SK-N-SH (cell line): Measurements from ENCODE around the gene IL3.

Source experiments
- CHD2 ChIP-seq: fragments of 150-350 bp; IDR thresholded peaks from 2 replicates; pipeline ENCODE4 v1.6.1; 2018; ENCODE audit warnings: low read length; ENCODE audit not compliant: partially characterized antibody
- CTCF ChIP-seq: fragments of 200-600 bp; sonication (generic); IDR thresholded peaks from 2 replicates; pipeline ENCODE4 v1.6.1; 2017; ENCODE audit warnings: antibody characterized with exemption, mild to moderate bottlenecking, moderate library complexity
- EP300 ChIP-seq, 2 experiments: IDR thresholded peaks; 2 replicates each; pipeline versions ENCODE4 v1.4.0 to v1.6.1; 2012; ENCODE audit warnings: borderline replicate concordance in 1 of 2, low read depth in 1 of 2, low read length in 1 of 2
- EZH2phosphoT487 ChIP-seq: fragments of 200-600 bp; sonication (generic); IDR thresholded peaks from 2 replicates; pipeline ENCODE4 v1.6.1; 2017; ENCODE audit warnings: low read depth, mixed run types, mild to moderate bottlenecking, antibody characterized with exemption, moderate library complexity, borderline replicate concordance
- MEF2A ChIP-seq: IDR thresholded peaks from 2 replicates; pipeline ENCODE4 v1.4.0; 2012; ENCODE audit warnings: low read depth, borderline replicate concordance
- POLR2AphosphoS5 ChIP-seq: IDR thresholded peaks from 2 replicates; pipeline ENCODE4 v1.6.1; 2012; ENCODE audit warnings: low read depth, low read length
- REST ChIP-seq: IDR thresholded peaks from 2 replicates; pipeline ENCODE4 v1.6.1; 2012; ENCODE audit warnings: mild to moderate bottlenecking, low read depth, low read length, moderate library complexity
- RFX5 ChIP-seq: IDR thresholded peaks from 2 replicates; pipeline ENCODE4 v1.6.1; 2012; ENCODE audit warnings: mild to moderate bottlenecking, improper control_type of control experiment, low read length
- TEAD4 ChIP-seq: IDR thresholded peaks from 2 replicates; pipeline ENCODE4 v1.4.0; 2012; ENCODE audit warnings: mild to moderate bottlenecking, borderline replicate concordance; ENCODE audit not compliant: insufficient read depth
- USF1 ChIP-seq: IDR thresholded peaks from 2 replicates; pipeline ENCODE4 v1.4.0; 2012; ENCODE audit warnings: low read depth, borderline replicate concordance
- USF2 ChIP-seq: fragments of 150-350 bp; IDR thresholded peaks from 2 replicates; pipeline ENCODE4 v1.6.1; 2017; ENCODE audit warnings: antibody characterized with exemption, low read length, low read depth, borderline replicate concordance

GRCh38 chr5:132072528-132072927 is 12.1 kb downstream of the IL3 start:
- TF ChIP-seq TEAD4, result no peak
- TF ChIP-seq CTCF, result no peak
- TF ChIP-seq USF2, result no peak
- TF ChIP-seq REST, result no peak
- no peak for TF ChIP-seq POLR2AphosphoS5
- no peak for TF ChIP-seq EP300 (IDR thresholded peaks at IDR 0.05; ENCODE audit: borderline replicate concordance in 1 of 2, low read depth in 1 of 2, low read length in 1 of 2)
- TF ChIP-seq RFX5, result no peak
- TF ChIP-seq CHD2, result no peak
- no peak for TF ChIP-seq EZH2phosphoT487
- TF ChIP-seq USF1, result no peak
- TF ChIP-seq MEF2A, result no peak
